Measurements from ENCODE around the gene GRIN1. TPM values are rescaled to one million over a fixed set of nuclear protein-coding genes. Genes with fewer than 3 reads are reported as not detected.

Gene GRIN1
- total and polyA plus RNA-seq, 2 donors (not counting 1 experiment from before 2014, with no cell fraction given): 0.04 TPM; not detected in 1

- ChIA-PET POLR2A (no interaction called here), CTCF (no interaction called here)
- no peak overlapping the region for H3K27ac Mint-ChIP-seq
- no peak overlapping the region for H2AFZ ChIP-seq (ENCODE audit: insufficient read depth, low read depth, low read length, poor library complexity, severe bottlenecking)
- ATAC-seq (ENCODE audit: low read depth): no peak
- no peaks in the 10 kb centered on the region for H3K79me2 ChIP-seq (ENCODE audit: control insufficient read depth, insufficient read depth, low read length)
- H3K4me3 ChIP-seq (ENCODE audit: control extremely low read depth in 1 of 5, extremely low read depth in 1 of 5, insufficient read depth in 1 of 5, low read depth in 2 of 5, low read length in 4 of 5): no peak overlapping the region
- no peak overlapping the region for H3K4me3 Mint-ChIP-seq
- intact Hi-C loops (cut with micrococcal nuclease): no loop called here
- H3K9me3 Mint-ChIP-seq (ENCODE audit: insufficient read depth): no peaks in the 10 kb centered on the region
- H3K4me1 Mint-ChIP-seq: peaks cover 6% of the 10 kb centered on the region
- peaks cover 0 to 12% of the 10 kb centered on the region in 2 donors for H3K4me1 ChIP-seq (ENCODE audit: control insufficient read depth in 2 of 2, insufficient read depth in 2 of 2, low read length in 2 of 2)
- DNase-seq: no peak
- 95% methylated on average over 14 of the region's 14 CpGs for WGBS (ENCODE audit: insufficient coverage)
- no peak overlapping the region for H3K9ac ChIP-seq (ENCODE audit: low read length)
- no peaks in the 10 kb centered on the region for H3K9me3 ChIP-seq (ENCODE audit: control extremely low read depth in 1 of 3, control insufficient read depth in 2 of 3, insufficient read depth in 1 of 3, low read length in 2 of 3)
- no peaks in the 10 kb centered on the region for H3K27me3 Mint-ChIP-seq
- TF ChIP-seq EZH2 (IDR thresholded peaks at IDR 0.05; ENCODE audit: borderline replicate concordance, insufficient read depth, low read depth, low read length, poor library complexity, severe bottlenecking): no peak
- no peak overlapping the region for H3K4me2 ChIP-seq (replicated peaks; ENCODE audit: low read depth, low read length, poor library complexity, severe bottlenecking)
- H3K36me3 ChIP-seq (replicated peaks in 1 of 2; ENCODE audit: control extremely low read depth in 1 of 2, control insufficient read depth in 1 of 2, extremely low read depth in 1 of 2, insufficient read depth in 2 of 2, low read length in 1 of 2): peaks cover 0 to 68% of the 10 kb centered on the region in 2 experiments
- no peak overlapping the region for H3K27ac ChIP-seq (ENCODE audit: low read length in 2 of 2)
- peaks cover 5% of the 10 kb centered on the region for H4K20me1 ChIP-seq (ENCODE audit: control insufficient read depth, insufficient read depth, low read length, poor library complexity, severe bottlenecking)
- H3K27me3 ChIP-seq (replicated peaks in 1 of 4; ENCODE audit: control extremely low read depth in 1 of 4, control insufficient read depth in 3 of 4, insufficient read depth in 4 of 4, low read length in 3 of 4): no peaks in the 10 kb centered on the region
These were observed 39.7 kb upstream of the GRIN1 start for GRCh38 chr9:137099231-137099630.

- intact Hi-C loops (cut with micrococcal nuclease): no loop called here
- no peak overlapping the region for H3K27ac ChIP-seq (ENCODE audit: low read length in 2 of 2)
- H3K4me2 ChIP-seq (replicated peaks; ENCODE audit: low read depth, low read length, poor library complexity, severe bottlenecking): no peak overlapping the region
- ChIA-PET CTCF (no interaction called here), POLR2A (no interaction called here)
- H3K9ac ChIP-seq (ENCODE audit: low read length): no peak overlapping the region
- H3K4me1 ChIP-seq (ENCODE audit: control insufficient read depth in 2 of 2, insufficient read depth in 2 of 2, low read length in 2 of 2): no peaks in the 10 kb centered on the region
- H2AFZ ChIP-seq (ENCODE audit: insufficient read depth, low read depth, low read length, poor library complexity, severe bottlenecking): no peak overlapping the region
- Mint-ChIP-seq H3K27ac (no peak overlapping the region), H3K4me3 (no peak overlapping the region), H3K27me3 (no peaks in the 10 kb centered on the region), H3K9me3 (ENCODE audit: insufficient read depth) (no peaks in the 10 kb centered on the region), H3K4me1 (no peaks in the 10 kb centered on the region)
- no peak for DNase-seq
- no peak overlapping the region for H3K4me3 ChIP-seq (ENCODE audit: control extremely low read depth in 1 of 5, extremely low read depth in 1 of 5, insufficient read depth in 1 of 5, low read depth in 2 of 5, low read length in 4 of 5)
- H3K36me3 ChIP-seq (replicated peaks in 1 of 2; ENCODE audit: control extremely low read depth in 1 of 2, control insufficient read depth in 1 of 2, extremely low read depth in 1 of 2, insufficient read depth in 2 of 2, low read length in 1 of 2): peaks cover 0 to 78% of the 10 kb centered on the region in 2 experiments
- no peak for ATAC-seq (ENCODE audit: low read depth)
- TF ChIP-seq CTCF (IDR thresholded peaks at IDR 0.05) (no peak), EZH2 (IDR thresholded peaks at IDR 0.05; ENCODE audit: borderline replicate concordance, insufficient read depth, low read depth, low read length, poor library complexity, severe bottlenecking) (no peak)
- no peaks in the 10 kb centered on the region for H3K9me3 ChIP-seq (ENCODE audit: control extremely low read depth in 1 of 3, control insufficient read depth in 2 of 3, insufficient read depth in 1 of 3, low read length in 2 of 3)
- 94% methylated on average over 37 of the region's 37 CpGs for WGBS (ENCODE audit: insufficient coverage)
- H3K79me2 ChIP-seq (ENCODE audit: control insufficient read depth, insufficient read depth, low read length): peaks cover 11% of the 10 kb centered on the region
- H3K27me3 ChIP-seq (replicated peaks in 1 of 4; ENCODE audit: control extremely low read depth in 1 of 4, control insufficient read depth in 3 of 4, insufficient read depth in 4 of 4, low read length in 3 of 4): no peaks in the 10 kb centered on the region
- H4K20me1 ChIP-seq (ENCODE audit: control insufficient read depth, insufficient read depth, low read length, poor library complexity, severe bottlenecking): peaks cover 7% of the 10 kb centered on the region
These were observed 35.6 kb upstream of the GRIN1 start for GRCh38 chr9:137103206-137103999.
